Uterus (tissue), 4 donors: ENCODE data around the gene NPC1L1. TPM values are rescaled to one million over a fixed set of nuclear protein-coding genes. Genes with fewer than 3 reads are reported as not detected.

Experiments
- DNase-seq, 2 donors: peaks; one replicate each; pipeline ENCODE4 v3.0.0-alpha.2; 2019 to 2020
- H3K27ac ChIP-seq, 2 donors: fragments of 200-600 bp; sonication (generic); 1 replicate in 1 of 2; 2 replicates in 1 of 2; pipeline ENCODE4 v1.5.1; 2016 to 2018
- H3K27me3 ChIP-seq, 2 donors: fragments of 200-600 bp; sonication (generic); one replicate each; pipeline ENCODE4 v1.5.1; 2018 to 2019; ENCODE audit warnings: control low read depth in 1 of 2
- H3K36me3 ChIP-seq, 2 donors: fragments of 200-600 bp; sonication (generic); one replicate each; pipeline ENCODE4 v1.5.1; 2019; ENCODE audit warnings: control low read depth in 1 of 2
- H3K4me1 ChIP-seq, 2 donors: fragments of 200-600 bp; sonication (generic); one replicate each; pipeline ENCODE4 v1.5.1; 2018 to 2019; ENCODE audit warnings: control low read depth in 1 of 2
- H3K4me3 ChIP-seq, 2 donors: fragments of 200-600 bp; sonication (generic); 1 replicate in 1 of 2; 2 replicates in 1 of 2; pipeline ENCODE4 v1.5.1; 2018 to 2019; ENCODE audit warnings: mild to moderate bottlenecking in 1 of 2
- H3K9me3 ChIP-seq, 2 donors: fragments of 200-600 bp; sonication (generic); one replicate each; pipeline ENCODE4 v1.5.1; 2019; ENCODE audit warnings: control low read depth in 1 of 2
- POLR2A ChIP-seq, 2 donors: fragments of 450-650 bp; IDR thresholded peaks; one replicate each; pipeline ENCODE4 v1.6.1; 2016; ENCODE audit warnings: antibody characterized with exemption in 2 of 2, mild to moderate bottlenecking in 1 of 2, moderate library complexity in 1 of 2
- intact Hi-C: fragments of 100-400 bp; cut with DNase I; formaldehyde crosslinking; loops from one replicate; pipeline ENCODE4 v1.15.1; 2023; ENCODE audit warnings: low total_unique reads
- total RNA-seq, 4 donors: library from RNA; depleted of rRNA in 3 of 4; stranded (reverse); fragments of >200 nt in 3 of 4; gene quantifications; one replicate each; pipeline versions ENCODE4 v1.1.0 to v1.2.4, GENCODE V29; 2014 to 2023
- TF ChIP-seq, protein P1 (sequence below), 4 experiments: fragments of 200-600 bp in 2 of 4; fragments of 450-650 bp in 2 of 4; sonication (generic) in 2 of 4; IDR thresholded peaks; one replicate each; pipeline ENCODE4 v1.5.1; 2016 to 2019; ENCODE audit warnings: antibody characterized with exemption in 4 of 4, mild to moderate bottlenecking in 2 of 4, moderate library complexity in 1 of 4
- donor health status: DM: yes; HTN: yes; CAD: no.

Gene NPC1L1
- total RNA-seq, 4 donors from 2014 or later: 0.49 TPM; not detected in 3

DNA sequence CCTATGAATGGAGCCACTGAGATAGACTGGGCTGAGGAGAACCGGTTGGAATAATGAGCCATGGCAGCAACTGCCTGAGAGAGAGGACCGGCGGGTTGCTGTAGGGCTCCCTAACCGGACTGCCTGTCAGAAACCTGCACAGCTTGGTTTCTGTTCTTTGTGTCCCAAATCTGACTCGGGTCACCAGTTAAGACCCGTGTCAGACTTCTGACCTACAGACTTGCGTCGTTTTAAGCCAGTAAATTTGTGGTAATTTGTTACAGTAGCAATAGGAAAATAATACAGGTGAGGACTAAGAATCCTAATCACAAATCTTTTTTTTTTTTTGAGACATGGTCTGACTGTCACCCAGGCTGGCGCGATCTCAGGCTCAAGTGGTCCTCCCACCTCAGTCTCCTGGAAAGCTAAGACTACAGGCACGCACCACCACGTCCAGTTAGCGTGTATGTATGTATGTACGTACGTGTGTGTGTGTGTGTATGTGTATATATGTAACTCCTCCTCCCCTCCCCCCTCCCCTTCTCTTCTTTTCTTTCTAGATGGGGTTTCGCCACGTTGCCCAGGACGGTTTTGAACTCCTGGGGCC is 33.2 kb upstream of the NPC1L1 start:
- H3K27me3 ChIP-seq: no peaks in the 10 kb centered on the region
- no peak for DNase-seq
- peaks cover 0 to 6% of the 10 kb centered on the region in 2 donors for H3K4me1 ChIP-seq
- no peaks in the 10 kb centered on the region for H3K36me3 ChIP-seq
- no peaks in the 10 kb centered on the region for H3K9me3 ChIP-seq
- H3K4me3 ChIP-seq: peak overlapping the region; percentile 87 to 99
- intact Hi-C loops: loop anchor here (10.0 kb wide), 1 partner anchor 410 kb away; no protein-coding TSS in a partner anchor
- peak overlapping the region; percentile 81 to 91 for H3K27ac ChIP-seq
- TF ChIP-seq, protein P1, sequence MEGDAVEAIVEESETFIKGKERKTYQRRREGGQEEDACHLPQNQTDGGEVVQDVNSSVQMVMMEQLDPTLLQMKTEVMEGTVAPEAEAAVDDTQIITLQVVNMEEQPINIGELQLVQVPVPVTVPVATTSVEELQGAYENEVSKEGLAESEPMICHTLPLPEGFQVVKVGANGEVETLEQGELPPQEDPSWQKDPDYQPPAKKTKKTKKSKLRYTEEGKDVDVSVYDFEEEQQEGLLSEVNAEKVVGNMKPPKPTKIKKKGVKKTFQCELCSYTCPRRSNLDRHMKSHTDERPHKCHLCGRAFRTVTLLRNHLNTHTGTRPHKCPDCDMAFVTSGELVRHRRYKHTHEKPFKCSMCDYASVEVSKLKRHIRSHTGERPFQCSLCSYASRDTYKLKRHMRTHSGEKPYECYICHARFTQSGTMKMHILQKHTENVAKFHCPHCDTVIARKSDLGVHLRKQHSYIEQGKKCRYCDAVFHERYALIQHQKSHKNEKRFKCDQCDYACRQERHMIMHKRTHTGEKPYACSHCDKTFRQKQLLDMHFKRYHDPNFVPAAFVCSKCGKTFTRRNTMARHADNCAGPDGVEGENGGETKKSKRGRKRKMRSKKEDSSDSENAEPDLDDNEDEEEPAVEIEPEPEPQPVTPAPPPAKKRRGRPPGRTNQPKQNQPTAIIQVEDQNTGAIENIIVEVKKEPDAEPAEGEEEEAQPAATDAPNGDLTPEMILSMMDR (IDR thresholded peaks at IDR 0.05): no peak
- TF ChIP-seq POLR2A (IDR thresholded peaks at IDR 0.05): no peak

DNA sequence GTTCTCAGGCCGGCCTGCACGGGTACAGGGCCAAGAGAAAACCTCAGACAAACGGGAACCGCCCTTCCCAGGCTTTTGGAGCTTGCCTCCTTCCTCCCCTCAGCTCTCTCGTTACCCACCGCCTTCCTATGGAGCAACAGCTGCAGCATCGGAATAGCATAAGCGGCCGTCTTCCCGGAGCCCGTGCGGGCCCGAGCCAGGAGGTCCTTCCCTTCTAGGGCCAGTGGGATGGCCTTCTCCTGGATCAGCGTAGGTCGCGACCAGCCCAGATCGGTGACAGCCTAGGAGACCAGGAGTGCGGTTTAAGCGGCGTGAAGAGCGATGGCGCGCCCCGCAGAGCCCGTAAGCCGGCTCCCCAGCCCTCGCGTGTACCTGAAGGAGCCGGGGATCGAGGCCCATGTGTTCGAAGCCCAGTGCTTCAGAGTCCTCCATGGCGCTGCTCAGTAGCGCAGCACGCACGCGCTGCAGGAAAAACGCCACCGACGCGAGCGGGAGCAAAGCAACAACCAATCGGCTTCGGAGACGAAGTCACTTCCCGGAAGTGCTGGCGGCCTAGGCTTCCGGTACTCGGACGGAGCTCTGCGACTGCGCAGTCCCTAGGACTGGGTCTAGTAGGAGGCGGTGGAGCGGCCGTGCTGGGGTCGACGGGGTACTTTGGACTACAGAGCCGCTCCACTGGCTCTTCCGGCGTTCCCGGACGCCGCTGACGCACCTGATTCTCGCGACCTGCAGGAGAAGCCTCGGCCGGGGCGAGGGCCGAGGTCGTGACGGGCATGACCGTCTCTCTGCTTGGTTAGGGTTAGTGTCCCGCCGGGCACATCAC is 32.5 kb upstream of the NPC1L1 start, which contains the start of gene DDX56:
Gene DDX56, minus strand, starts transcription at position 445 of the 823 bp plus-strand sequence. Its CDS starts 13 bp downstream, at position 432.
- no peaks in the 10 kb centered on the region for H3K9me3 ChIP-seq
- H3K36me3 ChIP-seq: no peaks in the 10 kb centered on the region
- H3K4me1 ChIP-seq: peaks cover 0 to 6% of the 10 kb centered on the region in 2 donors
- intact Hi-C loops: loop anchor here (10.0 kb wide), 1 partner anchor 411 kb away; no protein-coding TSS in a partner anchor
- peak within 1 kb of the TSS; percentile 81 to 91 for H3K27ac ChIP-seq
- no peaks in the 10 kb centered on the region for H3K27me3 ChIP-seq
- DNase-seq: peak; percentile 92 to 94
- peak within 1 kb of the TSS; percentile 87 to 99 for H3K4me3 ChIP-seq
- TF ChIP-seq, protein P1 (IDR thresholded peaks at IDR 0.05): peak in 1 of 4 experiments; percentile 8
- peak; percentile 77 to 86 for TF ChIP-seq POLR2A (IDR thresholded peaks at IDR 0.05)

DNA sequence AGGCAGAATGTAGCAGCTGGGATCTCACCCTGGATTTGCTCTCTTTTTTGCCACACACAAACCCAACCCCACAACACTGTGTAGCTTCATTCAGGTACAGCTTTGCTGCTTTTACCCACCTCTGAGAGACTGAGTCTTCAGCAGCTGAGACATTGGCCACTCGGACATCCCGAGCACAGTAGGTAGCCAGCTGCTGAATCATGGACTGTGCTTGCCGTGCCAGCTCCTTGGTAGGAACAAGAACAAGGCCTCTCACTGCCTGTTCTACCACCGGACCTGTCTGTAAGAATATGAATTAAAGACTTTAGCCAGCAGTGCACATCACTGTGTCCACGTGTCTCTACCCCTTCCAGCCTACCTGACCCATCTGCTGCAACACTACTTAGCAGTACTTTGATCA is 31.6 kb upstream of the NPC1L1 start:
- no peak for DNase-seq
- H3K36me3 ChIP-seq: no peaks in the 10 kb centered on the region
- TF ChIP-seq, protein P1 (IDR thresholded peaks at IDR 0.05): no peak
- no peak for TF ChIP-seq POLR2A (IDR thresholded peaks at IDR 0.05)
- no peaks in the 10 kb centered on the region for H3K27me3 ChIP-seq
- H3K9me3 ChIP-seq: no peaks in the 10 kb centered on the region
- peaks cover 0 to 6% of the 10 kb centered on the region in 2 donors for H3K4me1 ChIP-seq
- intact Hi-C loops: loop anchor here (10.0 kb wide), 1 partner anchor 412 kb away; no protein-coding TSS in a partner anchor
- H3K4me3 ChIP-seq: peak overlapping the region; percentile 87 to 99
- H3K27ac ChIP-seq: no peak overlapping the region

DNA sequence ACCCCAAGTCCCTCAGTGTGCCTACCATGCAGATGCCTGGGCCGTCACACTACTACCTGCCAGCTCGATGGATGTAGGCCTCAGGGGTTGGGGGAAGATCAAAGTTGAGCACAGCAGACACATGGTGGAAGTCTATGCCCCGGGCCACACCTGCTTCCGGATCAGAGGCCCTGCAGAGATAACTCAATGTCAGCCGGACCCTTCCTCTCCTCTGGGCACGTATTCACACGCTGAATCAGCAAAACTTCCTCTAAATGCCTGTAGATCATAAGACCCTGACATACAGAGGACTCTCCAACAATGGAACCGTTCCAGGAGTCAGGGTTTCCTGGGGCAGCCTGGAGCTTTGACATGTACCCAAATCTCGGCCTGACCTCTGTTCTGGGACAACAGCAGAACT is 28.8 kb upstream of the NPC1L1 start:
- no peaks in the 10 kb centered on the region for H3K9me3 ChIP-seq
- H3K27ac ChIP-seq: no peak overlapping the region
- no peak overlapping the region for H3K4me3 ChIP-seq
- peak in 1 of 2 donors; percentile 10 for DNase-seq
- intact Hi-C loops: loop anchor here (10.0 kb wide), 1 partner anchor 415 kb away; no protein-coding TSS in a partner anchor
- no peak for TF ChIP-seq POLR2A (IDR thresholded peaks at IDR 0.05)
- TF ChIP-seq, protein P1 (IDR thresholded peaks at IDR 0.05): no peak
- no peaks in the 10 kb centered on the region for H3K27me3 ChIP-seq
- no peaks in the 10 kb centered on the region for H3K36me3 ChIP-seq
- peaks cover 0 to 6% of the 10 kb centered on the region in 2 donors for H3K4me1 ChIP-seq
